A673 (cell line): Measurements from ENCODE around the gene SPDEF.

Source experiments
- EZH2 ChIP-seq: fragments of 200-600 bp; sonication (generic); IDR thresholded peaks from 2 replicates; pipeline ENCODE4 v1.6.1; 2017; ENCODE audit warnings: borderline replicate concordance, low read depth, mild to moderate bottlenecking, mixed read lengths, antibody characterized with exemption, low read length; ENCODE audit not compliant: poor library complexity, severe bottlenecking
- TF ChIP-seq, protein P1 (sequence below): fragments of 300-800, 200-600 bp; sonication (generic); conservative IDR thresholded peaks from 2 replicates; pipeline ENCODE4 v1.5.1; 2017; ENCODE audit warnings: low read depth, mild to moderate bottlenecking, antibody characterized with exemption, low read length, moderate library complexity, mixed read lengths

DNA sequence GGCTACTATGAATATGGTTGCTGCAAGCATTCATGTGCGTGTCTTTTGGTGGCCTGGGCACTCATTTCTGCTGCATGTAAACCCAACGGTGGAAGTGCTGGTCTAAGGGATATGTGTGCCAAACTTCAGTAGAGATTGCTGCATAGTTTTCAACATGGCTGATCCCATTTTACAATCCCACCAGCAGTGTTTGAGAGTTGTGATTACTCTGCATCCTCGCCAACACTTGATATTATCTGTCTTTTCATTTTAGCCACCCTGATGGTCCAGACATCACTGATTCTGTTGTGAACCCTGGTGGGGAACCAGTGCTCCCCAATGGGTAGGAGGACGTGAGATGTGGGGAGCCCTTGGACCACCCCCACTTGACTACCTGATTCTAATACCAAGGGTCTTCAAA is 62.8 kb downstream of the SPDEF start:
- TF ChIP-seq, protein P1, sequence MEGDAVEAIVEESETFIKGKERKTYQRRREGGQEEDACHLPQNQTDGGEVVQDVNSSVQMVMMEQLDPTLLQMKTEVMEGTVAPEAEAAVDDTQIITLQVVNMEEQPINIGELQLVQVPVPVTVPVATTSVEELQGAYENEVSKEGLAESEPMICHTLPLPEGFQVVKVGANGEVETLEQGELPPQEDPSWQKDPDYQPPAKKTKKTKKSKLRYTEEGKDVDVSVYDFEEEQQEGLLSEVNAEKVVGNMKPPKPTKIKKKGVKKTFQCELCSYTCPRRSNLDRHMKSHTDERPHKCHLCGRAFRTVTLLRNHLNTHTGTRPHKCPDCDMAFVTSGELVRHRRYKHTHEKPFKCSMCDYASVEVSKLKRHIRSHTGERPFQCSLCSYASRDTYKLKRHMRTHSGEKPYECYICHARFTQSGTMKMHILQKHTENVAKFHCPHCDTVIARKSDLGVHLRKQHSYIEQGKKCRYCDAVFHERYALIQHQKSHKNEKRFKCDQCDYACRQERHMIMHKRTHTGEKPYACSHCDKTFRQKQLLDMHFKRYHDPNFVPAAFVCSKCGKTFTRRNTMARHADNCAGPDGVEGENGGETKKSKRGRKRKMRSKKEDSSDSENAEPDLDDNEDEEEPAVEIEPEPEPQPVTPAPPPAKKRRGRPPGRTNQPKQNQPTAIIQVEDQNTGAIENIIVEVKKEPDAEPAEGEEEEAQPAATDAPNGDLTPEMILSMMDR = no peak
- TF ChIP-seq EZH2 = no peak
